HG03175 (cell line): ENCODE measurements around the gene DGKZ.

Experiments
- ATAC-seq: cut with Tn5 transposase; IDR thresholded peaks from one replicate; pipeline ENCODE4 v1.9.1; 2021; ENCODE audit warnings: mild to moderate bottlenecking, moderate library complexity; ENCODE audit not compliant: unreplicated experiment

DGKZ gene

DNA sequence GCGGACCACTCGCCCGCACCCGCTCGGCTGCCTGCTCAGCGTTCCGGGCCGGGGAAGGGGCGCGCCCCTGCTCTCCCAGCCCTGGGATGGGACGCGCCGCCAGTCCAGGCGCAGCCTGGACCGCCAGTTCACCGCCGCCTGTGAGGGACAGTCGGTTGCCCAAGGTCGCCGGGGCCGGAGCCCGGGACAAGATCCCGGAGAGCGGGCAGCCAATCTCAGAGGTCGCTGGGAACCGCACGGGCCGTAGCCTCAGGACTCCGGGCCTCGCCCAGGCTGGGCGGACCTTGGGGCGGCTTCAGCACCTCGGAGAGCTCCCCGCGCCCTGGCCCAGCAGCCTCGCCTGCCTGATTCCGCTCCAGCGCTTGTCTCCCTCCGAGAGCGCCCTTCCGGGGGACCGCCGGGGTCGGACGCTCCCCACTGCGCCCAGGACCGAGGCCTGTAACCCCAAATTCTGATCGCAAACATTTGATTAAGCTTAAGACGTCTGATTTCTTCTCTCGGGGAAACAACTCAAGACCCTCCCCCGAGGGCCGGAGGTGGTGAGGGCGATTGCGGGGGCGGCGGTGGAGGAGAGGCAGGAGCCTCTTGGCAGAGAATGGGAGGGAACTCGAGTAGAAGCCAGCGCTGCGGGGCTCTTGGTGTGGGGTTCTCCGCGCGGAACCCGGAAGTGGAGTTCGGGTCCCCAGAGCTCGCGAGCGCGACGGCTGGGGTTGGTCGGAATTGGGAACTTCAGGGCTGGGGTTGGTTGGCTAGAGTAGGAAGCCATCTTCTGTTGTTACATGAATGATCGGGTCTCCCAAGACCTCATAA, 45.4 kb downstream of the DGKZ start:
- ATAC-seq = peak; percentile 63

- ATAC-seq = no peak
These were observed 46.0 kb downstream of the DGKZ start for GRCh38 chr11:46393231-46393616.

DNA sequence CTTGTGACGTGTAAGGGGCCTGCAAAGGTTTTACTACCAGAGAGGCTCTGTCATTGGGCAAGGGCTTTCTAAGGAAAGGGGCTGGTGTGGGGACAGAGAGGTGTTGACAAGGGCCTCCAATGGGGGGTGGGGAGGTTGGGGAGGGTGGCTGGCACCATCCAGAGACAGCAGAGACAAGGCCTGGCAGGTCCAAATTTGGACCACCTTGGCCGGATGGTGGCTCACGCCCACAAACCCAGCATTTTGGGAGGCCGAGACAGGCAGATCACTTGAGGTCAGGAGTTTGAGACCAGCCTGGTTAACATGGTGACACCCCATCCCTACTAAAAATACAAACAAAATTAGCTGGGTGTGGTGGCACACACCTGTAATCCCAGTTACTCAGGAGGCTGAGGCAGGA, 46.5 kb downstream of the DGKZ start:
- no peak for ATAC-seq

- ATAC-seq = no peak
These were observed 50.3 kb downstream of the DGKZ start for GRCh38 chr11:46397526-46397925.

DNA sequence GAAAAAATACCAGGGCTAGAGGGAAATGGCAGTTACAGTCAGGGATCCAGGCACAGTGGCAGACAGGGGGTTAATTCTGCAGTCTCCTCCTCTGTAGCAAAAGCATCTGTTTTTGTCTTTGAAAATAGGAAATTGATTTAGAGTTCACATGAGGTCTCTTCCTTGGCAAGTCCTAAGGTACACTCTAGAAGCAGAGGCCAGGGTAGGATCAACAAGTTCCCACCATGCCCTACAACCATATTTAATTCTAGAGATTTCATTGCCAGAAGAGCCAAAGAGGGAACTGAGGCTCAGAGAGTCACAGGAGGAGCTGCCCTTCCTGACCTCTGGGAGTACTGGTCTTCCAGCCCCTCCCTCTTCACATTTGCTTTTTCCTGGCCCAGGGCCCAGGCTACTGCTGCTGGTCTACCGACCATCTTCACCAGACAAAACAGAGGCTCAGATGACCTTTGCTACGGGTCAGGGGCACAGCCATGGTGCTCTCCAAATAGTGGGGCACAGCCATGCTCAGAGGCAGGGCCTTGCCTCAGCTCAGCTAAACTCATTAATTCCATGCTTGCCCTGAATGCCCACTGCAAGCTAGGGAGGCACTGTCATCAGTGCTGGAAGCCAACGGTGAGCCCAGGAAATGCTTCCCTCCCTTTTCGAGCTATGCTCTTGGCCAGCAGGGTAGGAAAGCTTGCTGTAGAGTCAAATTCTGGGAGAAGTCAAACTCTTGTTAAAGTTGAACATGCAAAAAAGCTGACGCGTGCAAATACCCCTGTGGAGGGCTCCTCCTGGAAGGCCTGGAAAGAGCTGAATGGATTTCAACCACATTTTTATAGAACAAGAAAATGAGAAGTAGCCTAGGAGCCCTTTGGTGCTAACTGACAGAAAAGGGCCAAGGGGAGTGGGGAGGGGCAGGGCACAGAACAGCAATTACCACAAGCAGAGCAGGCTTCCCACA, 56.0 kb downstream of the DGKZ start:
- no peak for ATAC-seq

- no peak for ATAC-seq
These were observed 57.3 kb downstream of the DGKZ start for GRCh38 chr11:46404476-46405017.

- ATAC-seq = no peak
These were observed 60.4 kb downstream of the DGKZ start for GRCh38 chr11:46407635-46408034.

GRCh38 chr11:46408407-46408986, 61.2 kb downstream of the DGKZ start:
- no peak for ATAC-seq

GRCh38 chr11:46410021-46410420, 62.8 kb downstream of the DGKZ start:
- ATAC-seq = no peak

- ATAC-seq = no peak
These were observed 66.7 kb downstream of the DGKZ start for GRCh38 chr11:46413760-46414465.

GRCh38 chr11:46414466-46414796, 67.2 kb downstream of the DGKZ start:
- ATAC-seq = no peak

GRCh38 chr11:46414879-46415278, 67.6 kb downstream of the DGKZ start:
- no peak for ATAC-seq

GRCh38 chr11:46417711-46418110, 70.4 kb downstream of the DGKZ start:
- ATAC-seq = no peak

DNA sequence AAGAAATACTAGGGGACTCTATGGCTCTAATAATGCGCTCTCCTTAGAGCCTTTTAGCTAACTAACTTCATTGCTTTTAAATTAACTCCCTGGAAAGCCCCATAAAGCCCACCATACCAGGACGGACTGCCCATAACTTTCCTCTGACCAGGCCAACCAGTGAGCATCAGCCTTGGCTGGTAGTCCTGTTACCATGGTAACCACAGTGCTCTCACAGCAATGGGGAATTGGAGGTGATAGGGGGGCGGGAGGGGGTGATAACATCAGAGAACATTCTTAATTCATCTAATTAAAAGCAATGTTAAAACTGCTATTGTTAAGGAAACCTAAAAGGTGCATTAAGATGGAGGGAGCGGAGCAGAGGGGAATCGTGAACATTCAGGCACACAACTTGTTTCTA, 71.5 kb downstream of the DGKZ start:
- no peak for ATAC-seq

GRCh38 chr11:46420513-46420912, 73.2 kb downstream of the DGKZ start:
- no peak for ATAC-seq

GRCh38 chr11:46421257-46421880, 74.1 kb downstream of the DGKZ start:
- no peak for ATAC-seq

GRCh38 chr11:46422588-46422987, 75.3 kb downstream of the DGKZ start:
- ATAC-seq = no peak

DNA sequence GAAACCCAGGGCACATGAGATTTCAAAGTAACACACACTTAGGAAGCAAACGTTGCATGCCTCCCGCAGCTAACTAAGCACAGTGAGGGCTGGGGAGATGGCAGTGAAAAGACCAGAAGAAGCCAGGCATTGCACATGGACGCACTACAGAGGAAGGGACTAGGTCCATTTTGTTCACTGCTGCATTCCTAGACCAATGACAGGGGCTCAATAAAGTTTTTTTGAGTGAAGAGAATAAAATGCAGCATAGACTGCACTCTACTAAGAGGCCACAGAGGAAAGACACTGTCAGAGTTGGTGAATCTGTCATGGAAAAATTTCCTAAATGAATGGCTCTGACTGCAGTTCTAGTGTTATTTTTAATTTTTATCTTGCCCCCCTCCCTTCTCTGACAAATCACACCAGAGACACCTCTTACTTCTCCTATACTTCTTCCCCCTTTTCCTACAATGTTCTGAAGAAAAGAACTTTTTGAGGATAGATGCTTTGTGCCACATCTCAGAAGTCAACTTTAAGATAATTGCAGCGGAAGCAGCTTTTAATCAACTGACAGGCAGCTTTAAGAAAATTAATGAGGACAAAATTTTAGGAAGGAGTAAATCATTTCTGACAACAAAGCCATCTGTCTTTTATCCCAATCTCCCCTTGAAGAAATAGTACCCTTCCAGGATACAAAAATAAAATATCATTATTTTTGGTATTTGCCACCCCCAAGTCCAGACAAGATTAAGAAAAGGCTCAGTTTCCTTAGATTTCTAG, 79.1 kb downstream of the DGKZ start:
- ATAC-seq = no peak

DNA sequence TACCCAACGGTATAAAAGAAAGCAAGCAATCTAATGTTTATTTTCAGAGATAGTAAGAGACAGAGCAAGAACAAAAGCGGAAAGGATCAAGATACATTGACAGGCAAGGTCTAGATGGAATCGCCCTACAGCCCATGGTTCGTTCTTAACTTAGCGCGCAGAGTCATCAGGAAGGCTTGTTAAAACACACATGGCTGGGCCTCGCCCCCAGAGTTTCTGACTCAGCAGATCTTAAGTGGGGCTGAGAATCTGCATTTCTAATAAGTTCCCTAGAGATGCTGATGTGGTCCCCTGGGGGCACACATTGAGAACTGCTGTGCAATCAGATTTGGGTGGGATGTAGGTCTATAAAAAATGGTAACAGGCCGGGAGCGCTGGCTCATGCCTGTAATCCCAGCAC, 80.1 kb downstream of the DGKZ start:
- no peak for ATAC-seq

- no peak for ATAC-seq
These were observed 82.5 kb downstream of the DGKZ start for GRCh38 chr11:46429717-46430116.
